ENCODE results near the gene VRK3.

VRK3 gene

DNA sequence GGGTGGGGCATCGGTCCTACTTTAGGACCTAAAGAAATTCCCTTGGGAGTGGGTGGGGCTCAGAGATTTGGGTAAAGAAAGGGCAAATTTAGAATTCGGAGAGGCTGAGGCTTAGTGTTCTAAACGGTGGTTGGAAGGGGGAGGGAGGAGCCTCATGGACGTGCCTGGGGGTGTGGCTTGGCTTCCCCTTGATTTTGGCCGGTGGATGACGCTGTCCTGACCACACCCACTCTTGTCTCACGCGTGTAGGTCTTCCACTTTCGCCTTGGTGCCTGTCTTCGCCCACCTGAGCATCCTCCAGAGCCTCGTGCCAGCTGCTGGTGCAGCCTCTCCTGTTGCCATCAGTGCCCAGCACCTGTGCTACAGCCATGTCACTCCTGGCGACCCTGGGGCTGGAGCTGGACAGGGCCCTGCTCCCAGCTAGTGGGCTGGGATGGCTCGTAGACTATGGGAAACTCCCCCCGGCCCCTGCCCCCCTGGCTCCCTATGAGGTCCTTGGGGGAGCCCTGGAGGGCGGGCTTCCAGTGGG is 94.6 kb downstream of the VRK3 start:
- peak overlapping the region; percentile 58 for H3K4me3 ChIP-seq (ENCODE audit: low read depth, low read length)

DNA sequence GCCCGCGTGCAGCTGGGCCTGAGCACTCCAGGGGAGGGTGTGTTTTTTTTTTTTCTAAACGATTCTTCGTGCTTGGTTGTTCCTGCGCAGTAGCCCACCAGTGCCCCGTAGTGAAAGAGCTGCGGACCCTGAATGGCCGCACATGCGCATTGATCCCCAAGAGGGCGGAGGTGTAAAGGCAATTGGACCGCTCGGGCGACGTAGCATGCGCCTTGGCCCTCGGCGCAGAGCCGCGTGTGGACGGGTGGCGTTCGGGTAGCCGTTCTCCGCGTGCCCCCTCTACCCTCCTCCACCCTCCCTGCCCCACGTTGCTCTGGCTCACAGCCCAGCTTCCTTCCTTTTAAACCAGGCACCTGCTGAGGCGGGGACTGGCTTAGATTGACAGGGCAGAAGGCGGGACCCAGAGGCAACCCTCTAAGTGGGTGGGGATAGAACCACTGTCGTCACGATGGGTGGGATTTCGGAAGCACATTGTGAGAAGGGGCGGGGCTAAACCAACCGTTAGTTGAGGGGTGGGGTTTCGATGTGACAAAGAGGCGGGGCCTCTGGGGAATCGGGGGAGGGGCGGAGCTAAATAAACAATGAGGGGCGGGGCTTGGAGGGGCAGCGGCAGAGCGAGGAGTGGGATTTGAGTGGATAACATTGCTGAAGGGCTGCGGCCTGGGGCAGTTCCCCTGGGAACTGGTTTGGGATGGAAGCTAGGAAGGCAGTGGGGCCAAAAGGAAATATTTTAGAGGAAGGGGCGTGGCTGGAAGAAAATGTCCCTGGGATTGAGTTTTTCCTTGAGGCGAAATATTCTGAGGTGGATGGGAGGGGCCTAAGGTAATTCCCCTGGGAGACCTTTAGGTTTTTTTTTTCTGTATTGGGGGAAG is 95.3 kb downstream of the VRK3 start:
- in situ Hi-C loops (cut with HindIII; ENCODE audit: low sequenced_read_pairs) = no loop called here
- TF ChIP-seq, protein P1, sequence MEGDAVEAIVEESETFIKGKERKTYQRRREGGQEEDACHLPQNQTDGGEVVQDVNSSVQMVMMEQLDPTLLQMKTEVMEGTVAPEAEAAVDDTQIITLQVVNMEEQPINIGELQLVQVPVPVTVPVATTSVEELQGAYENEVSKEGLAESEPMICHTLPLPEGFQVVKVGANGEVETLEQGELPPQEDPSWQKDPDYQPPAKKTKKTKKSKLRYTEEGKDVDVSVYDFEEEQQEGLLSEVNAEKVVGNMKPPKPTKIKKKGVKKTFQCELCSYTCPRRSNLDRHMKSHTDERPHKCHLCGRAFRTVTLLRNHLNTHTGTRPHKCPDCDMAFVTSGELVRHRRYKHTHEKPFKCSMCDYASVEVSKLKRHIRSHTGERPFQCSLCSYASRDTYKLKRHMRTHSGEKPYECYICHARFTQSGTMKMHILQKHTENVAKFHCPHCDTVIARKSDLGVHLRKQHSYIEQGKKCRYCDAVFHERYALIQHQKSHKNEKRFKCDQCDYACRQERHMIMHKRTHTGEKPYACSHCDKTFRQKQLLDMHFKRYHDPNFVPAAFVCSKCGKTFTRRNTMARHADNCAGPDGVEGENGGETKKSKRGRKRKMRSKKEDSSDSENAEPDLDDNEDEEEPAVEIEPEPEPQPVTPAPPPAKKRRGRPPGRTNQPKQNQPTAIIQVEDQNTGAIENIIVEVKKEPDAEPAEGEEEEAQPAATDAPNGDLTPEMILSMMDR (IDR thresholded peaks at IDR 0.05; ENCODE audit: low read depth, low read length) = no peak
- peak; percentile 97 for DNase-seq (ENCODE audit: low read depth, low spot score)
- H3K4me3 ChIP-seq (ENCODE audit: low read depth, low read length) = peak overlapping the region; percentile 58

More for the DNA sequence above, 94.6 kb downstream of the VRK3 start:
- TF ChIP-seq, protein P1 (IDR thresholded peaks at IDR 0.05; ENCODE audit: low read depth, low read length) = no peak
- DNase-seq (ENCODE audit: low read depth, low spot score) = no peak
- in situ Hi-C loops (cut with HindIII; ENCODE audit: low sequenced_read_pairs) = no loop called here

DNA sequence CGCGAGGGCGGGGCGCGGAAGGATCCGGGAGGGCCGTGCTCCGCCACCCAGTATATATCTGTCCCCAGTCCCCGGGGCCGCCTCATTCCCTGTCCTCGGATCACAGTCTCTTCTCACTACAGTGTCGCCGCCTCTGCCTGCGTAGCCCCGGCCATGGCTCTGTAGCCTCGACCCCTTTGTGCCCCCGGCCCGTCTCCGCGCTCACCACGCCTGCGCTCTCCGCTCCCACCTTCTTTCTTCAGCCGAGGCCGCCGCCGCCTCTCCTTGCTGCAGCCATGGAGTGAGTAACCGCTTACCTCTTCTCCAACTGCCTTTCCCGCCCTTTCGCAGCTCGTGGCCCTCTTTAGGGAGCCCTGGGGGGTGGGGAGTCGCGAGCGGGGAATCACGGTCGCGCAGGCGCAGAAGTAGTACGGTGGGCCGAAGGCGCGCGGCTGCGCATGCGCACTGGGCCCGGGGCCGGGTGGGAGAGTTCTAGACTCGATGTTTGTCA is 96.0 kb downstream of the VRK3 start, which contains the start of the genes ATF5 and NUP62:
ATF5 (plus strand) TSS at position 85 of the 490 bp plus-strand sequence. CDS start 1,646 bp downstream, outside the sequence.
NUP62 (minus strand) TSS at position 384 of the 490 bp plus-strand sequence. CDS start 19,697 bp downstream, outside the sequence.
- peak; percentile 86 for DNase-seq (ENCODE audit: low read depth, low spot score)
- in situ Hi-C loops (cut with HindIII; ENCODE audit: low sequenced_read_pairs) = no loop called here
- TF ChIP-seq, protein P1 (IDR thresholded peaks at IDR 0.05; ENCODE audit: low read depth, low read length) = no peak
- peak within 1 kb of the TSS; percentile 58 for H3K4me3 ChIP-seq (ENCODE audit: low read depth, low read length)

DNA sequence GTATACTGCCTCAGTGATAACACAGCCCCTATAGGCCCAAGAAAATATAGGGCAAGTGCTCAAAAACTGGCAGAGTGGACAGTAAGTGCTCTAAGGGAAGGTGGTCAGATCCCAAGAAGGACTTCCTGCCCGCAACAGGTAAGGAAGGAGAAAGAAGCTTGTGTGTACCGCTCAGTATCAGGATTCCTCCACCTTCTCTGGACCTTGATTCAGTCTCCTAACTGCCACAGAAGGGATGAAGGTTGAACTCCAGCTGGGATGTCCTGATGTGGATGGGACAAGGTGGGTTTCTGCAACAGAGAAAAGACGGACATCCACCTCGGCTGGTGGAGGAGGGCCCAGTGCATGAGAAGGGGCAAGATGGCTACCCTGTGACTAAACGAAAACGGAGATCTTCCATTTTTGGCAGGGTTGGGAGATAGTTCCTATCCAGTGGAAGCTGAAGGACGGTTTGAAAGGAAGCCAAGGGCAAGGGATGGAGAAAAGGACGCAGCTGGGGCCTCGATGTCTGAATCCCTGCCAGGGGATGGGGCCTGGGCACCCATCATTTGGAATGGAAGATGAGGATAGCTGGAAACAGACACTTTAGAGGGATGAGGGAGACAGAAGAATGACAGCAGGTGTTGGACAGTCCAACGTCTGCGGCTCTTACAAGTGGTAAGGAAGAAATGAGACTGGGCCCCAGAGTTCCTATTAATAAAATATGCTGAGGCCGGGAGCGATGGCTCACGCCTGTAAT is 97.5 kb downstream of the VRK3 start:
- no peak for DNase-seq (ENCODE audit: low read depth, low spot score)
- H3K4me3 ChIP-seq (ENCODE audit: low read depth, low read length) = no peak overlapping the region
- in situ Hi-C loops (cut with HindIII; ENCODE audit: low sequenced_read_pairs) = no loop called here
- TF ChIP-seq, protein P1 (IDR thresholded peaks at IDR 0.05; ENCODE audit: low read depth, low read length) = no peak

DNA sequence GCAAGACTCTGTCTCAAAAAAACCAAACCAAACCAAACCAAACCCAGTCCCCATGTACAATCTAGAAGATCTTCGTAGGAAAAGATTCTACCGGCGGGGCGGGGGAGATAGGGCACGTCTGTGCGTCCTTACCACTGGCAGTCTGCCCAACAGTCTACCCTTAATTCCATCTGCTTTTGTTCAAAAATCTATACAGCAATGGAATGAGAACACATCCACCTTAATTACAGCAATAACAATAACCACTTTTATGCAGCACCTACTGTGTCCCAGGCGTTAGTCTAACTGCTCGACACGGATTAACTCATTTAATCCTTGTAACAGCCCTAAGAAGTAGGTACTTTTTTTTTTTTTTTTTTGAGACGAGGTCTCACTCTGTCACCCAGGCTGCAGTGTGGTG is 98.7 kb downstream of the VRK3 start:
- H3K4me3 ChIP-seq (ENCODE audit: low read depth, low read length) = no peak overlapping the region
- in situ Hi-C loops (cut with HindIII; ENCODE audit: low sequenced_read_pairs) = no loop called here
- TF ChIP-seq, protein P1 (IDR thresholded peaks at IDR 0.05; ENCODE audit: low read depth, low read length) = no peak
- no peak for DNase-seq (ENCODE audit: low read depth, low spot score)

Data from astrocyte of the spinal cord (primary cell).